Measurements from ENCODE around the gene SPRY2. TPM values are rescaled to one million over a fixed set of nuclear protein-coding genes. Genes with fewer than 3 reads are reported as not detected.
"Not testable (repeated sequence)": the region's sequence is repeated elsewhere in the genome, so short reads cannot be mapped to it uniquely, and the experiment has no call there.

SPRY2 gene
- polyA plus RNA-seq, 2 of the 4 experiments (the other 2 are of a cell fraction), result 5.9 to 23.1 TPM

GRCh38 chr13:80359414-80359777 is 18.5 kb upstream of the SPRY2 start:
- ChIA-PET POLR2A (interaction anchor here (0.6 to 1.8 kb wide), 2 partner anchors 18 to 658 kb away, joined by 4 read pairs; partner anchors contain the start of gene SPRY2), CTCF (interaction anchor here (7.7 kb wide), 1 partner anchor 16 kb away, joined by 45 read pairs; no protein-coding TSS in a partner anchor)
- no peak for FAIRE-seq
- DNase-seq (ENCODE audit: low read depth in 1 of 2, low spot score in 1 of 2), result no peak
- no peak overlapping the region for H3K4me2 ChIP-seq
- TF ChIP-seq CEBPB (IDR thresholded peaks at IDR 0.05) (no peak), FOXS1 (CRISPR knock-in tag; IDR thresholded peaks at IDR 0.05) (no peak), PHF8 (IDR thresholded peaks at IDR 0.05; ENCODE audit: borderline replicate concordance, low read depth) (no peak), JUNB (IDR thresholded peaks at IDR 0.05) (no peak), RCOR1 (IDR thresholded peaks at IDR 0.05; ENCODE audit: low read depth, low read length) (no peak), ATOH8 (CRISPR knock-in tag; IDR thresholded peaks at IDR 0.05; ENCODE audit: low read depth) (no peak), RAD21 (conservative IDR thresholded peaks at IDR 0.05 in 1 of 2, IDR thresholded peaks at IDR 0.05 in 1 of 2) (no peak), ELK1 (IDR thresholded peaks at IDR 0.05; ENCODE audit: low read depth, low read length) (no peak), CBX2 (IDR thresholded peaks at IDR 0.05; ENCODE audit: borderline replicate concordance, low read depth) (no peak), TP53 (CRISPR knock-in tag; IDR thresholded peaks at IDR 0.05) (no peak), ZNF302 (CRISPR knock-in tag; IDR thresholded peaks at IDR 0.05) (no peak), HEYL (CRISPR knock-in tag; IDR thresholded peaks at IDR 0.05) (no peak), NPAS2 (CRISPR knock-in tag; IDR thresholded peaks at IDR 0.05; ENCODE audit: borderline replicate concordance) (no peak), MAFK (IDR thresholded peaks at IDR 0.05; ENCODE audit: partially characterized antibody) (no peak), NFE2L2 (conservative IDR thresholded peaks at IDR 0.05; ENCODE audit: low read length) (no peak), KDM5A (IDR thresholded peaks at IDR 0.05) (no peak)
- TF ChIP-seq, protein P1, sequence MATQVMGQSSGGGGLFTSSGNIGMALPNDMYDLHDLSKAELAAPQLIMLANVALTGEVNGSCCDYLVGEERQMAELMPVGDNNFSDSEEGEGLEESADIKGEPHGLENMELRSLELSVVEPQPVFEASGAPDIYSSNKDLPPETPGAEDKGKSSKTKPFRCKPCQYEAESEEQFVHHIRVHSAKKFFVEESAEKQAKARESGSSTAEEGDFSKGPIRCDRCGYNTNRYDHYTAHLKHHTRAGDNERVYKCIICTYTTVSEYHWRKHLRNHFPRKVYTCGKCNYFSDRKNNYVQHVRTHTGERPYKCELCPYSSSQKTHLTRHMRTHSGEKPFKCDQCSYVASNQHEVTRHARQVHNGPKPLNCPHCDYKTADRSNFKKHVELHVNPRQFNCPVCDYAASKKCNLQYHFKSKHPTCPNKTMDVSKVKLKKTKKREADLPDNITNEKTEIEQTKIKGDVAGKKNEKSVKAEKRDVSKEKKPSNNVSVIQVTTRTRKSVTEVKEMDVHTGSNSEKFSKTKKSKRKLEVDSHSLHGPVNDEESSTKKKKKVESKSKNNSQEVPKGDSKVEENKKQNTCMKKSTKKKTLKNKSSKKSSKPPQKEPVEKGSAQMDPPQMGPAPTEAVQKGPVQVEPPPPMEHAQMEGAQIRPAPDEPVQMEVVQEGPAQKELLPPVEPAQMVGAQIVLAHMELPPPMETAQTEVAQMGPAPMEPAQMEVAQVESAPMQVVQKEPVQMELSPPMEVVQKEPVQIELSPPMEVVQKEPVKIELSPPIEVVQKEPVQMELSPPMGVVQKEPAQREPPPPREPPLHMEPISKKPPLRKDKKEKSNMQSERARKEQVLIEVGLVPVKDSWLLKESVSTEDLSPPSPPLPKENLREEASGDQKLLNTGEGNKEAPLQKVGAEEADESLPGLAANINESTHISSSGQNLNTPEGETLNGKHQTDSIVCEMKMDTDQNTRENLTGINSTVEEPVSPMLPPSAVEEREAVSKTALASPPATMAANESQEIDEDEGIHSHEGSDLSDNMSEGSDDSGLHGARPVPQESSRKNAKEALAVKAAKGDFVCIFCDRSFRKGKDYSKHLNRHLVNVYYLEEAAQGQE (IDR thresholded peaks at IDR 0.05), result no peak
- 92% methylated on average over 4 of the region's 4 CpGs for WGBS (ENCODE audit: missing lambda C conversion rate)
- 0 out of 3 replicates have a peak, but pooled peaks cover 5% of the 10 kb centered on the region for H3K4me1 ChIP-seq
- H3K27ac ChIP-seq, result no peak overlapping the region
- ATAC-seq, result no peak
- H3K9me3 ChIP-seq, result no peaks in the 10 kb centered on the region
- H3K4me3 ChIP-seq, result no peak overlapping the region

- H3K4me2 ChIP-seq; DNase-seq (ENCODE audit: low read depth in 1 of 2, low spot score in 1 of 2); H3K4me1 ChIP-seq; POLR2A ChIA-PET; H3K9me3 ChIP-seq; H3K27ac ChIP-seq; ATAC-seq; FAIRE-seq; H3K4me3 ChIP-seq: not testable (repeated sequence)
- CTCF ChIA-PET, result interaction anchor here (0.8 to 7.7 kb wide), 3 partner anchors 9 to 581 kb away, joined by 3 to 45 read pairs (median 4); no protein-coding TSS in a partner anchor
- WGBS (ENCODE audit: missing lambda C conversion rate), result no CpG with 5 or more reads among the region's 32 CpGs
- TF ChIP-seq RAD21 (conservative IDR thresholded peaks at IDR 0.05 in 1 of 2, IDR thresholded peaks at IDR 0.05 in 1 of 2), result 0 out of 5 replicates have a peak, but pooled peaks of 1 of the 2 experiments have one; percentile 12
Measured at GRCh38 chr13:80355496-80356094, 14.7 kb upstream of the SPRY2 start.

Data from A549 (cell line).